ENCODE data around the gene LDAF1. TPM values are rescaled to one million over a fixed set of nuclear protein-coding genes. Genes with fewer than 3 reads are reported as not detected.
"Not testable (repeated sequence)": the region's sequence is repeated elsewhere in the genome, so short reads cannot be mapped to it uniquely, and the experiment has no call there.

The LDAF1 gene
- total and polyA plus RNA-seq, 5 experiments from 2014 or later = 8.3 to 16.7 (median 13.1) TPM

GRCh38 chr16:21166561-21166961 is 8.1 kb downstream of the LDAF1 start:
- Mint-ChIP-seq H3K4me3 (no peak overlapping the region), H3K9me3 (no peaks in the 10 kb centered on the region), H3K27me3 (no peaks in the 10 kb centered on the region), H3K27ac (no peak overlapping the region), H3K4me1 (peaks cover 0 to 5% (median 4%) of the 10 kb centered on the region in 4 donors), H3K36me3 (peaks cover 5 to 40% (median 16%) of the 10 kb centered on the region in 3 donors)
- no peak for ATAC-seq
- DNase-seq = no peak
- POLR2A ChIA-PET = no interaction called here

GRCh38 chr16:21167360-21167759 is 8.9 kb downstream of the LDAF1 start:
- H3K4me1 Mint-ChIP-seq = peaks cover 0 to 5% (median 3%) of the 10 kb centered on the region in 4 donors
- no peaks in the 10 kb centered on the region for H3K27me3 Mint-ChIP-seq
- no peak for DNase-seq
- H3K4me3 Mint-ChIP-seq = no peak overlapping the region
- H3K27ac Mint-ChIP-seq = no peak overlapping the region
- POLR2A ChIA-PET = no interaction called here
- peaks cover 5 to 44% (median 16%) of the 10 kb centered on the region in 3 donors for H3K36me3 Mint-ChIP-seq
- ATAC-seq = no peak
- no peaks in the 10 kb centered on the region for H3K9me3 Mint-ChIP-seq

GRCh38 chr16:21167929-21168602 is 9.6 kb downstream of the LDAF1 start:
- ATAC-seq (no peak), DNase-seq (peak in 2 of 10 donors; percentile 11 to 21)
- Mint-ChIP-seq H3K4me1 (peaks cover 0 to 2% (median under 1%) of the 10 kb centered on the region in 4 donors), H3K27ac (no peak overlapping the region), H3K4me3 (no peak overlapping the region), H3K36me3 (peaks cover 5 to 45% (median 21%) of the 10 kb centered on the region in 3 donors), H3K27me3 (no peaks in the 10 kb centered on the region), H3K9me3 (no peaks in the 10 kb centered on the region)
- POLR2A ChIA-PET = no interaction called here

- Mint-ChIP-seq H3K27ac (peak overlapping the region in 1 of 10 donors; percentile 67), H3K27me3 (no peaks in the 10 kb centered on the region), H3K9me3 (no peaks in the 10 kb centered on the region), H3K4me1 (peaks cover 0 to 2% (median 0%) of the 10 kb centered on the region in 4 donors), H3K36me3 (peaks cover 5 to 53% (median 23%) of the 10 kb centered on the region in 3 donors), H3K4me3 (no peak overlapping the region)
- DNase-seq = no peak
- POLR2A ChIA-PET = no interaction called here
- no peak for ATAC-seq
Measured at GRCh38 chr16:21169249-21169981, 10.9 kb downstream of the LDAF1 start.

- H3K27ac Mint-ChIP-seq = peak overlapping the region in 1 of 10 donors; percentile 38
- H3K27me3 Mint-ChIP-seq, ATAC-seq, H3K9me3 Mint-ChIP-seq, H3K4me3 Mint-ChIP-seq, H3K4me1 Mint-ChIP-seq, POLR2A ChIA-PET, DNase-seq: not testable (repeated sequence)
- H3K36me3 Mint-ChIP-seq = peaks cover 5 to 54% (median 23%) of the 10 kb centered on the region in 3 donors
Measured at GRCh38 chr16:21170116-21170515, 11.6 kb downstream of the LDAF1 start.

GRCh38 chr16:21172650-21173049 is 14.2 kb downstream of the LDAF1 start:
- H3K9me3 Mint-ChIP-seq = no peaks in the 10 kb centered on the region
- H3K27me3 Mint-ChIP-seq = no peaks in the 10 kb centered on the region
- peaks cover 0 to 62% (median 29%) of the 10 kb centered on the region in 3 donors for H3K36me3 Mint-ChIP-seq
- POLR2A ChIA-PET = no interaction called here
- H3K4me1 Mint-ChIP-seq = no peaks in the 10 kb centered on the region
- no peak for DNase-seq
- H3K27ac Mint-ChIP-seq = no peak overlapping the region
- H3K4me3 Mint-ChIP-seq = no peak overlapping the region
- ATAC-seq = no peak

GRCh38 chr16:21175397-21175796 is 16.9 kb downstream of the LDAF1 start:
- DNase-seq = no peak
- Mint-ChIP-seq H3K36me3 (peaks cover 11 to 83% (median 50%) of the 10 kb centered on the region in 3 donors), H3K27ac (no peak overlapping the region), H3K9me3 (peaks cover 0 to 9% (median 2%) of the 10 kb centered on the region in 9 donors), H3K4me1 (peaks cover 0 to 1% (median 0%) of the 10 kb centered on the region in 4 donors), H3K27me3 (no peaks in the 10 kb centered on the region), H3K4me3 (no peak overlapping the region)
- POLR2A ChIA-PET = no interaction called here
- ATAC-seq = no peak

GRCh38 chr16:21179126-21179982 is 20.9 kb downstream of the LDAF1 start:
- no peaks in the 10 kb centered on the region for H3K27me3 Mint-ChIP-seq
- DNase-seq (no peak), ATAC-seq (no peak)
- H3K4me1 Mint-ChIP-seq = peaks cover 0 to 1% (median under 1%) of the 10 kb centered on the region in 4 donors
- no peak overlapping the region for H3K4me3 Mint-ChIP-seq
- peaks cover 0 to 9% (median 2%) of the 10 kb centered on the region in 9 donors for H3K9me3 Mint-ChIP-seq
- H3K27ac Mint-ChIP-seq = no peak overlapping the region
- H3K36me3 Mint-ChIP-seq = peaks cover 18 to 63% (median 44%) of the 10 kb centered on the region in 3 donors
- POLR2A ChIA-PET = no interaction called here

- H3K4me3 Mint-ChIP-seq = no peak overlapping the region
- H3K36me3 Mint-ChIP-seq = peaks cover 18 to 57% (median 44%) of the 10 kb centered on the region in 3 donors
- H3K9me3 Mint-ChIP-seq = peaks cover 0 to 9% (median 2%) of the 10 kb centered on the region in 9 donors
- POLR2A ChIA-PET = no interaction called here
- no peak for ATAC-seq
- no peak overlapping the region for H3K27ac Mint-ChIP-seq
- no peak for DNase-seq
- H3K27me3 Mint-ChIP-seq = no peaks in the 10 kb centered on the region
- peaks cover 0 to 4% (median under 1%) of the 10 kb centered on the region in 4 donors for H3K4me1 Mint-ChIP-seq
Measured at GRCh38 chr16:21179983-21180365, 21.5 kb downstream of the LDAF1 start.

GRCh38 chr16:21183995-21184394 is 25.5 kb downstream of the LDAF1 start:
- Mint-ChIP-seq H3K4me1 (peaks cover 0 to 8% (median 3%) of the 10 kb centered on the region in 4 donors), H3K36me3 (peaks cover 8 to 27% (median 23%) of the 10 kb centered on the region in 3 donors), H3K9me3 (peaks cover 0 to 5% (median 1%) of the 10 kb centered on the region in 9 donors), H3K27ac (no peak overlapping the region), H3K27me3 (peaks cover 0 to 3% (median 0%) of the 10 kb centered on the region in 5 donors), H3K4me3 (no peak overlapping the region)
- POLR2A ChIA-PET = no interaction called here
- no peak for ATAC-seq
- DNase-seq = no peak

GRCh38 chr16:21184834-21185233 is 26.4 kb downstream of the LDAF1 start:
- no peak overlapping the region for H3K4me3 Mint-ChIP-seq

GRCh38 chr16:21185659-21186325 is 27.3 kb downstream of the LDAF1 start:
- peak overlapping the region in 1 of 10 donors; percentile 12 for H3K27ac Mint-ChIP-seq

More at GRCh38 chr16:21184834-21185233, 26.4 kb downstream of the LDAF1 start:
- POLR2A ChIA-PET = no interaction called here
- Mint-ChIP-seq H3K9me3 (peaks cover 0 to 5% (median 0%) of the 10 kb centered on the region in 9 donors), H3K36me3 (peaks cover 7 to 18% (median 14%) of the 10 kb centered on the region in 3 donors), H3K27me3 (peaks cover 0 to 8% (median 0%) of the 10 kb centered on the region in 5 donors), H3K4me1 (peaks cover 0 to 8% (median 3%) of the 10 kb centered on the region in 4 donors), H3K27ac (no peak overlapping the region)
- no peak for ATAC-seq
- DNase-seq = no peak

More at GRCh38 chr16:21185659-21186325, 27.3 kb downstream of the LDAF1 start:
- Mint-ChIP-seq H3K27me3 (peaks cover 0 to 11% (median 0%) of the 10 kb centered on the region in 5 donors), H3K9me3 (peaks cover 0 to 6% (median 2%) of the 10 kb centered on the region in 9 donors), H3K4me1 (peaks cover 0 to 8% (median 3%) of the 10 kb centered on the region in 4 donors), H3K36me3 (peaks cover 7 to 14% (median 9%) of the 10 kb centered on the region in 3 donors), H3K4me3 (no peak overlapping the region)
- DNase-seq = no peak
- no peak for ATAC-seq
- POLR2A ChIA-PET = no interaction called here
